GM12878 (cell line): ENCODE data around the gene TRABD2B. TPM values are rescaled to one million over a fixed set of nuclear protein-coding genes. Genes with fewer than 3 reads are reported as not detected.

Source experiments
- ATAC-seq: fragments of 200-7000 bp; cut with Tn5 transposase; 3 replicates; pipeline ENCODE4 v1.9.1; 2020; ENCODE audit warnings: mild to moderate bottlenecking, moderate library complexity
- BruUV-seq: library from RNA; stranded (reverse); fragments of 400-500 nt; replicated peaks from 2 replicates; lab custom pipeline; 2021; lab: Mats Ljungman, UMichigan
- CTCF ChIA-PET: fragments of 300-600 bp; sonication (Branson Sonifier 250); formaldehyde crosslinking; extraction: SDS; loops from one replicate; lab custom pipeline; 2021; ENCODE audit warnings: inconsistent platforms; lab: Yijun Ruan, JAX
- POLR2A ChIA-PET: fragments of 350-600 bp; formaldehyde crosslinking; extraction: SDS; loops from one replicate; lab custom pipeline; 2021; ENCODE audit warnings: inconsistent platforms; lab: Charles Lee
- RAD21 ChIA-PET: fragments of 300-600 bp; sonication (Branson Sonifier 250); formaldehyde crosslinking; loops from one replicate; lab custom pipeline; 2023; ENCODE audit warnings: antibody characterized with exemption; ENCODE audit not compliant: unreplicated experiment; lab: Charles Lee
- SMC1A ChIA-PET: fragments of 300-600 bp; sonication (Branson Sonifier 250); formaldehyde crosslinking; loops from one replicate; lab custom pipeline; 2023; ENCODE audit not compliant: unreplicated experiment, uncharacterized antibody; lab: Charles Lee
- DNase-seq: peaks from one replicate; pipeline ENCODE4 v3.0.0-alpha.2; 2011; ENCODE audit warnings: low read depth, low spot score
- FAIRE-seq: peaks from 3 replicates; lab custom pipeline; 2011; peaks lifted over from hg19 to GRCh38; lab: Jason Lieb, UNC
- H2AFZ ChIP-seq: 2 replicates; pipeline ENCODE4 v1.6.0; 2011; ENCODE audit warnings: low read depth, low read length, control low read depth; ENCODE audit not compliant: control insufficient read depth
- H3K27ac ChIP-seq: 2 replicates; pipeline ENCODE4 v1.5.1; 2011; ENCODE audit warnings: control low read depth; ENCODE audit not compliant: control insufficient read depth, insufficient read depth
- H3K27me3 ChIP-seq, 2 experiments: replicated peaks in 1 of 2; 2 replicates each; pipeline versions ENCODE4 v1.6.0 to v1.6.1; 2011; ENCODE audit warnings: low read length in 1 of 2; ENCODE audit not compliant: control insufficient read depth in 2 of 2, insufficient read depth in 2 of 2
- H3K36me3 ChIP-seq, 2 experiments: 2 replicates each; pipeline ENCODE4 v1.5.1; 2011; ENCODE audit warnings: low read length in 1 of 2; ENCODE audit not compliant: control insufficient read depth in 2 of 2, insufficient read depth in 2 of 2
- H3K4me1 ChIP-seq: 2 replicates; pipeline ENCODE4 v1.6.1; 2011; ENCODE audit warnings: mild to moderate bottlenecking, low read length, moderate library complexity, mixed read lengths; ENCODE audit not compliant: control insufficient read depth, insufficient read depth
- H3K4me2 ChIP-seq: 2 replicates; pipeline ENCODE4 v1.6.0; 2011; ENCODE audit warnings: control low read depth; ENCODE audit not compliant: control insufficient read depth, insufficient read depth
- H3K4me3 ChIP-seq: fragments of 200-600 bp; sonication (generic); 2 replicates; pipeline ENCODE4 v1.5.1; 2016
- H3K79me2 ChIP-seq: 2 replicates; pipeline ENCODE4 v1.6.0; 2011; ENCODE audit warnings: low read length; ENCODE audit not compliant: control insufficient read depth, insufficient read depth
- H3K9ac ChIP-seq: 2 replicates; pipeline ENCODE4 v1.8.0; 2011; ENCODE audit warnings: low read length, control low read depth, mixed read lengths; ENCODE audit not compliant: control insufficient read depth, insufficient read depth
- H3K9me3 ChIP-seq: replicated peaks from 3 replicates; pipeline ENCODE4 v1.5.1; 2011; ENCODE audit warnings: mild to moderate bottlenecking, low read length; ENCODE audit not compliant: control insufficient read depth, insufficient read depth
- H4K20me1 ChIP-seq: 2 replicates; pipeline ENCODE4 v1.6.0; 2011; ENCODE audit not compliant: control insufficient read depth, insufficient read depth
- CBX5 ChIP-seq: sonication (generic); IDR thresholded peaks from 2 replicates; pipeline ENCODE4 v1.6.1; 2016; ENCODE audit warnings: low read depth, moderate library complexity, mild to moderate bottlenecking, inconsistent platforms
- EED ChIP-seq: sonication (generic); IDR thresholded peaks from 2 replicates; pipeline ENCODE4 v1.6.1; 2016; ENCODE audit warnings: antibody characterized with exemption, low read depth
- EGR1 ChIP-seq, 2 experiments: IDR thresholded peaks; 1 replicate in 1 of 2; 2 replicates in 1 of 2; pipeline ENCODE4 v1.6.1; 2011 to 2012; ENCODE audit warnings: low read depth in 2 of 2, low read length in 2 of 2, borderline replicate concordance in 1 of 2, mild to moderate bottlenecking in 1 of 2, moderate library complexity in 1 of 2
- EP300 ChIP-seq, 2 experiments: fragments of 150-350 bp in 1 of 2; IDR thresholded peaks; 2 replicates each; pipeline ENCODE4 v1.6.1; 2011 to 2012; ENCODE audit warnings: low read depth in 2 of 2, low read length in 2 of 2, borderline replicate concordance in 1 of 2, improper control_type of control experiment in 1 of 2, inconsistent platforms in 1 of 2; ENCODE audit not compliant: control insufficient read depth in 1 of 2
- FOXM1 ChIP-seq: IDR thresholded peaks from 2 replicates; pipeline ENCODE4 v1.6.1; 2012; ENCODE audit warnings: low read depth, mild to moderate bottlenecking, inconsistent platforms, low read length, moderate library complexity
- MLLT1 ChIP-seq: fragments of 450-650 bp; IDR thresholded peaks from 2 replicates; pipeline ENCODE4 v1.6.1; 2016; ENCODE audit warnings: mild to moderate bottlenecking
- MTA2 ChIP-seq: fragments of 450-650 bp; IDR thresholded peaks from 2 replicates; pipeline ENCODE4 v1.6.1; 2016; ENCODE audit warnings: low read depth, mild to moderate bottlenecking, moderate library complexity
- NFYB ChIP-seq: IDR thresholded peaks from 2 replicates; pipeline ENCODE4 v1.6.1; 2011; ENCODE audit warnings: low read depth, mild to moderate bottlenecking, low read length, improper control_type of control experiment, moderate library complexity; ENCODE audit not compliant: insufficient read depth
- NR2C2 ChIP-seq: IDR thresholded peaks from 2 replicates; pipeline ENCODE4 v1.6.1; 2011; ENCODE audit warnings: borderline replicate concordance, low read depth; ENCODE audit not compliant: control insufficient read depth, insufficient read length
- RFX5 ChIP-seq: IDR thresholded peaks from 2 replicates; pipeline ENCODE4 v1.6.1; 2011; ENCODE audit warnings: low read depth, low read length, improper control_type of control experiment
- SRF ChIP-seq, 2 experiments: IDR thresholded peaks; 2 replicates each; pipeline ENCODE4 v1.6.1; 2011; ENCODE audit warnings: low read depth in 2 of 2, low read length in 2 of 2, mild to moderate bottlenecking in 1 of 2, moderate library complexity in 1 of 2
- TBL1XR1 ChIP-seq: IDR thresholded peaks from 2 replicates; pipeline ENCODE4 v1.6.1; 2012; ENCODE audit warnings: low read depth, low read length, improper control_type of control experiment
- TCF3 ChIP-seq: IDR thresholded peaks from 2 replicates; pipeline ENCODE4 v1.6.1; 2012; ENCODE audit warnings: low read depth, mild to moderate bottlenecking, low read length, borderline replicate concordance; ENCODE audit not compliant: insufficient read depth
- ZNF622 ChIP-seq: fragments of 450-650 bp; IDR thresholded peaks from 2 replicates; pipeline ENCODE4 v1.6.1; 2017; ENCODE audit warnings: mild to moderate bottlenecking, inconsistent platforms
- WGBS: methylation state at CpG from one replicate; pipeline ENCODE4 v1.1.6; 2016; ENCODE audit warnings: low lambda C conversion rate; ENCODE audit not compliant: insufficient replicate concordance, insufficient coverage; ENCODE audit errors: missing lambda C conversion rate; 5-methylcytosine and 5-hydroxymethylcytosine counted together
- in situ Hi-C: fragments of 300-500 bp; cut with MboI; formaldehyde crosslinking; loops from 9 replicates; pipeline ENCODE4 v1.14.3; 2018; ENCODE audit warnings: mixed read lengths
- intact Hi-C: fragments of 100-400 bp; cut with micrococcal nuclease; formaldehyde crosslinking; loops from one replicate; pipeline ENCODE4 v1.14.2; 2022; ENCODE audit not compliant: unreplicated experiment
- polyA plus RNA-seq, 11 experiments: library from polyadenylated mRNA; depleted of rRNA in 4 of 11; unstranded in 6 of 11; stranded (reverse) in 5 of 11; fragments of >200 nt; fragmentation: Nextera tagmentation in 4 of 11; fragmentation: Illumina TruSeq in 1 of 11; extraction: Ambion mirVana in 4 of 11; extraction: Trizol in 1 of 11; gene quantifications; 1 replicate in 1 of 11; 2 replicates in 10 of 11; pipeline versions ENCODE4 v1.2.1 to v1.2.3, GENCODE V29; 2011 to 2016; ENCODE audit warnings: inconsistent platforms in 2 of 11, missing spikeins in 2 of 11, low read depth in 1 of 11
- total RNA-seq, 4 experiments: library from RNA; depleted of rRNA in 3 of 4; stranded (reverse); fragments of >200 nt in 3 of 4; fragmentation: Illumina TruSeq in 1 of 4; extraction: Trizol in 1 of 4; gene quantifications; 2 replicates each; pipeline versions ENCODE4 v1.2.1 to v1.2.3, GENCODE V29; 2013 to 2021
- TF ChIP-seq, protein P1 (sequence below), 3 experiments: IDR thresholded peaks in 2 of 3; conservative IDR thresholded peaks in 1 of 3; 2 replicates each; pipeline ENCODE4 v1.5.1; 2011; ENCODE audit warnings: low read depth in 3 of 3, low read length in 3 of 3, mild to moderate bottlenecking in 3 of 3, control low read depth in 2 of 3, moderate library complexity in 2 of 3, inconsistent platforms in 1 of 3, mixed read lengths in 1 of 3; ENCODE audit not compliant: control insufficient read depth in 2 of 3, insufficient read depth in 1 of 3; ENCODE audit errors: extremely low read depth in 1 of 3

Gene TRABD2B
- total and polyA plus RNA-seq, 10 of the 15 experiments (the other 5 are each of a cell fraction or from before 2014, with no cell fraction given): not detected

GRCh38 chr1:48025076-48025475, 27.9 kb upstream of the TRABD2B start:
- POLR2A ChIA-PET: no interaction called here
- SMC1A ChIA-PET: interaction anchor here (0.5 to 0.6 kb wide), 2 partner anchors 45 to 1051 kb away, joined by 3 to 4 read pairs; no protein-coding TSS in a partner anchor
- BruUV-seq: no TSS peak
- no peaks in the 10 kb centered on the region for H3K27me3 ChIP-seq
- CTCF ChIA-PET: interaction anchor here (0.7 to 1.5 kb wide), 2 partner anchors 16 to 27 kb away, joined by 3 to 5 read pairs; partner anchors contain the start of gene TRABD2B
- DNase-seq: no peak
- TF ChIP-seq ZNF622 (no peak), MTA2 (peak; percentile 59)
- H3K4me1 ChIP-seq: no peaks in the 10 kb centered on the region
- no peaks in the 10 kb centered on the region for H3K36me3 ChIP-seq
- no peak for ATAC-seq
- no peaks in the 10 kb centered on the region for H4K20me1 ChIP-seq
- in situ Hi-C loops (no loop called here), intact Hi-C loops (no loop called here)
- no peaks in the 10 kb centered on the region for H3K9me3 ChIP-seq
- H3K4me3 ChIP-seq: no peak overlapping the region
- H3K79me2 ChIP-seq: no peaks in the 10 kb centered on the region
- RAD21 ChIA-PET: no interaction called here
- H3K4me2 ChIP-seq: no peak overlapping the region
- no peak overlapping the region for H2AFZ ChIP-seq
- no peak for FAIRE-seq
- no peak overlapping the region for H3K27ac ChIP-seq
- no peak overlapping the region for H3K9ac ChIP-seq

DNA sequence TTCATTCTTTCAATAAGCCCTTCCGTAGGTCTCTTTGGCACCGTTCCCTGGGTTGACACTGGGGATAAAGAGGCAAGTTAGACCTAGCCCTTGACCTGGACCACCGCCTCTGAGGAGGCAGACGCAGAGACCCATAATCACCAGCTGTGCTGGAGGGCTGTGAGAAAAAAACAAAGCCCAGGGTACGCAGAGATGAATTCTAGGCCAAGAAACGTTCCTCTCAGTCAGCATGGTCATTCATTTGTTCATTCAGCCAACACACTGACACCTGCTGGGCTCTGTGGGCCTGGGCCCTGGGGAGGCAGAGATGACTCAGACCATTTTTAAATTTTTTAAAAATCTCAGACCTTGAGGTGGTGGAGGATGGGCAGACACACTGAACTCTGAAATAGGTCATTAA, 26.3 kb upstream of the TRABD2B start:
- CTCF ChIA-PET: no interaction called here
- BruUV-seq: no TSS peak
- SMC1A ChIA-PET: no interaction called here
- Histone ChIP-seq H3K4me2 (no peak overlapping the region), H3K27me3 (no peaks in the 10 kb centered on the region), H4K20me1 (no peaks in the 10 kb centered on the region), H3K9ac (no peak overlapping the region), H3K79me2 (no peaks in the 10 kb centered on the region), H2AFZ (no peak overlapping the region), H3K4me1 (no peaks in the 10 kb centered on the region), H3K9me3 (no peaks in the 10 kb centered on the region), H3K36me3 (no peaks in the 10 kb centered on the region), H3K27ac (no peak overlapping the region), H3K4me3 (no peak overlapping the region)
- in situ Hi-C loops (no loop called here), intact Hi-C loops (no loop called here)
- DNase-seq (no peak), FAIRE-seq (no peak), ATAC-seq (no peak)
- RAD21 ChIA-PET: no interaction called here
- POLR2A ChIA-PET: no interaction called here
- WGBS: 17% methylated on average over 6 of the region's 6 CpGs
- TF ChIP-seq NR2C2 (no peak), FOXM1 (no peak), RFX5 (no peak), EP300 (IDR thresholded peaks at IDR 0.05; ENCODE audit: borderline replicate concordance in 1 of 2, control insufficient read depth in 1 of 2, low read depth in 2 of 2, low read length in 2 of 2) (no peak), CBX5 (no peak), TCF3 (no peak), SRF (IDR thresholded peaks at IDR 0.05; ENCODE audit: low read depth in 2 of 2, low read length in 2 of 2) (no peak), EED (no peak), TBL1XR1 (no peak), MLLT1 (no peak), EGR1 (IDR thresholded peaks at IDR 0.05; ENCODE audit: borderline replicate concordance in 1 of 2, low read depth in 2 of 2, low read length in 2 of 2) (no peak), NFYB (no peak)
- TF ChIP-seq, protein P1, sequence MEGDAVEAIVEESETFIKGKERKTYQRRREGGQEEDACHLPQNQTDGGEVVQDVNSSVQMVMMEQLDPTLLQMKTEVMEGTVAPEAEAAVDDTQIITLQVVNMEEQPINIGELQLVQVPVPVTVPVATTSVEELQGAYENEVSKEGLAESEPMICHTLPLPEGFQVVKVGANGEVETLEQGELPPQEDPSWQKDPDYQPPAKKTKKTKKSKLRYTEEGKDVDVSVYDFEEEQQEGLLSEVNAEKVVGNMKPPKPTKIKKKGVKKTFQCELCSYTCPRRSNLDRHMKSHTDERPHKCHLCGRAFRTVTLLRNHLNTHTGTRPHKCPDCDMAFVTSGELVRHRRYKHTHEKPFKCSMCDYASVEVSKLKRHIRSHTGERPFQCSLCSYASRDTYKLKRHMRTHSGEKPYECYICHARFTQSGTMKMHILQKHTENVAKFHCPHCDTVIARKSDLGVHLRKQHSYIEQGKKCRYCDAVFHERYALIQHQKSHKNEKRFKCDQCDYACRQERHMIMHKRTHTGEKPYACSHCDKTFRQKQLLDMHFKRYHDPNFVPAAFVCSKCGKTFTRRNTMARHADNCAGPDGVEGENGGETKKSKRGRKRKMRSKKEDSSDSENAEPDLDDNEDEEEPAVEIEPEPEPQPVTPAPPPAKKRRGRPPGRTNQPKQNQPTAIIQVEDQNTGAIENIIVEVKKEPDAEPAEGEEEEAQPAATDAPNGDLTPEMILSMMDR (IDR thresholded peaks at IDR 0.05 in 2 of 3, conservative IDR thresholded peaks at IDR 0.05 in 1 of 3; ENCODE audit: control insufficient read depth in 2 of 3, extremely low read depth in 1 of 3, insufficient read depth in 1 of 3, low read depth in 3 of 3, low read length in 3 of 3): no peak
